Body of pancreas (tissue), 4 donors: Measurements from ENCODE around the gene GABRA4.

Source experiments
- POLR2A ChIP-seq, 3 donors: fragments of 450-650 bp; IDR thresholded peaks; one replicate each; pipeline ENCODE4 v1.6.1; 2016; ENCODE audit warnings: antibody characterized with exemption in 3 of 3, mild to moderate bottlenecking in 2 of 3
- TF ChIP-seq, protein P1 (sequence below), 7 experiments: fragments of 450-650 bp in 4 of 7; fragments of 200-600 bp in 3 of 7; sonication (generic) in 3 of 7; IDR thresholded peaks; one replicate each; pipeline ENCODE4 v1.5.1; 2016 to 2019; ENCODE audit warnings: antibody characterized with exemption in 7 of 7

- no peak for TF ChIP-seq POLR2A (IDR thresholded peaks at IDR 0.05)
- TF ChIP-seq, protein P1, sequence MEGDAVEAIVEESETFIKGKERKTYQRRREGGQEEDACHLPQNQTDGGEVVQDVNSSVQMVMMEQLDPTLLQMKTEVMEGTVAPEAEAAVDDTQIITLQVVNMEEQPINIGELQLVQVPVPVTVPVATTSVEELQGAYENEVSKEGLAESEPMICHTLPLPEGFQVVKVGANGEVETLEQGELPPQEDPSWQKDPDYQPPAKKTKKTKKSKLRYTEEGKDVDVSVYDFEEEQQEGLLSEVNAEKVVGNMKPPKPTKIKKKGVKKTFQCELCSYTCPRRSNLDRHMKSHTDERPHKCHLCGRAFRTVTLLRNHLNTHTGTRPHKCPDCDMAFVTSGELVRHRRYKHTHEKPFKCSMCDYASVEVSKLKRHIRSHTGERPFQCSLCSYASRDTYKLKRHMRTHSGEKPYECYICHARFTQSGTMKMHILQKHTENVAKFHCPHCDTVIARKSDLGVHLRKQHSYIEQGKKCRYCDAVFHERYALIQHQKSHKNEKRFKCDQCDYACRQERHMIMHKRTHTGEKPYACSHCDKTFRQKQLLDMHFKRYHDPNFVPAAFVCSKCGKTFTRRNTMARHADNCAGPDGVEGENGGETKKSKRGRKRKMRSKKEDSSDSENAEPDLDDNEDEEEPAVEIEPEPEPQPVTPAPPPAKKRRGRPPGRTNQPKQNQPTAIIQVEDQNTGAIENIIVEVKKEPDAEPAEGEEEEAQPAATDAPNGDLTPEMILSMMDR (IDR thresholded peaks at IDR 0.05) = peak in 4 of 7 experiments; percentile 15 to 38 (median 22)
Observed at GRCh38 chr4:46886711-46887110, 106.7 kb downstream of the GABRA4 start.
